Measurements from ENCODE around the gene COL4A3.
"Not testable (repeated sequence)": the region's sequence is repeated elsewhere in the genome, so short reads cannot be mapped to it uniquely, and the experiment has no call there.

The COL4A3 gene

DNA sequence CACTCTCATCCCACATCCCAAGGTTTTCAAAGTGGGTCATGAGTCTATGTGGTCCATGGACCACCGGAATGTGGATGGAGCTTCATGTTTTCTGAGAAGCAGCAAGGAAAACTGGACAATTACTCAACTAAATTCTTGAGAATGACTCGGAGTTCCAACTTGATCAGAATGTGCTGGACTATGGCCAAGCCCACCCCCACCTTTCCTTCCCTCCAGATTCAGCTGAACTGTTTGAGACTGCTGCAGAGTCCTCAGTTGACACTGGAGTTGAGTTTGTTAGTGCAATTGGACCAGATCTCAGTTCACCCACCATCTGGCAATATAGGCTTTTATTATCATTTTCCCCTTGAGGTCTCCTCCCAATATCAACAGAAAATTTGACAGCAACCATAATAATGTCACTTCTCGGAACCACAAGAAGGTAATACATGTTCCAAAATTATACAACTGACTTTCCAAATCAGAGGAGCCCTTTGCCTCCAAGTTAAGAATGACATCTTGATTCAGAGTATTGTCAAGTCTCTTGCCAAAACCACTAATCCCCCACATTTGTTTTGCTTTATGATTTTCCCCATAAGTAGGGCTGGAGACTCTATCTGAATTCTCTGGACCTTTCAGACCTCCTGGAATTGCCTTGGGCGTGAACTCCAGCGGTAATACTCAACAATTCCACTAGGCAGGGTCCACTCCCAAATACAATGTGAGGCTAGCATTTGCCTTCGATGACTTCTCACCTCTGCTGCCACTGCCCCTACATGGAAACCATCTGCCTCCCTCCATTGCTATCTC, 9.2 kb upstream of the COL4A3 start:
- DNase-seq (ENCODE audit: low spot score) = peak; percentile 85

DNA sequence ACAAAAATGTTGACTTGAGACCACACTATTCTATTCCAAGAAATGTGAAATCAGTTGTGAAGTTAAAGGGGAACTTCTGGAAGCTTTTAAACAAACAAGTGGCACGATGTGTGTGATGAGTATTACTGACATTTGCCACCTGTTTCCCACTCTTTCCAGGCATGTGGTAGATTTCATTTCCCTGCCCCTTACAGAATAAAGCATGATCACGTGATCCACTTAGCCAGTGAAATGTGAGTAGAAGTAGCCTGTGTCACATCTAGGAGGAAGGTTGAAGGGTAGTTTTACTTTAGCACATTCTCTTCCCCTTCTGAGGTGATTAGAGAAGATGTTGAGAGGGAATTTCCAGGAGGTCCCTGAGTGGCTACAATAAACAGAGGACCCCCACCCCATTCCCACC, 4.3 kb upstream of the COL4A3 start:
- no peak for DNase-seq (ENCODE audit: low spot score)

DNA sequence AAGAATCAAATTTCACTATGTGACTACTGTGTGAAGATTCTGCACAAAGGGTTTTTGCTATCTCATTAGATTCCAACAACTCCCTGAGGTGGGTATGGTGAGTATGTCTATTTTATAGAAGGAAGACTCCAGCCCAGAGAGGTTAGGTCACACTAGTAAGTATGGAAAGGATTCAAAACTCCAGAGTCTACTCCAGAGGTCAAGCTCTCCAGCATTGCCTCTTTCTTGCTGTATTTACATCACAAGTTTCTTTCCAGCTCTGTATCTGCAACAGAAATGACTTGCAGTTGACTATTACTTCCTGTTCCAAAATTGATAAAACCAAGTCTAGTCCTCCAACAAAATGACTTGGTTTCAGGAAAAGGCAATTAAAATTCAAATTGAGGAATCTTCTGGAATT, 2.5 kb upstream of the COL4A3 start:
- DNase-seq (ENCODE audit: low spot score) = no peak

DNA sequence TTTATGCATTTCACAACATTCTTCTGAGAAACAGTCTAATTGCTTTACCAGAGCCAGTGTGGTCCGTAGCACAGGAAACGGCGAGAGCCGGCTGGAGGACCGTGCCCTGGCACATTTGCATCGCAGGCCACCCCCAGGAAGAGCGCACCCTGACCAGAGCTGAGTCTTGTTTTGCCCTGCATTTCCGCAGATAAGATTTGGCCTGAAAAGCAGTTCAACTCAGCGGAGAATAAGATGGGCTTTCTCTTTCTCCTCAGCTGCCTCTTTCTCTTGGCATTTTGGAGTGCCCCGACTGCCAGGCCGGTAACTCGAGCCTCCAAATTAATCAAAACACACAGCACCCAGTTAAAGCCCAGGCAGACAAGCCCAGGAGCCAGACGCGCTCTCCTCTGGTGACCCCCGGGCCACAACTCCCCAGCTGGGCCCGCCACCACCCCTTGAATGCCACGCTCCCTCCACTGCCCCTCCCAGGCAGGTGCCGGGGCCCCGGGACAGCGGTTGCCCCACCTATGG, 883 bp upstream of the COL4A3 start:
- peak; percentile 60 for DNase-seq (ENCODE audit: low spot score)

DNA sequence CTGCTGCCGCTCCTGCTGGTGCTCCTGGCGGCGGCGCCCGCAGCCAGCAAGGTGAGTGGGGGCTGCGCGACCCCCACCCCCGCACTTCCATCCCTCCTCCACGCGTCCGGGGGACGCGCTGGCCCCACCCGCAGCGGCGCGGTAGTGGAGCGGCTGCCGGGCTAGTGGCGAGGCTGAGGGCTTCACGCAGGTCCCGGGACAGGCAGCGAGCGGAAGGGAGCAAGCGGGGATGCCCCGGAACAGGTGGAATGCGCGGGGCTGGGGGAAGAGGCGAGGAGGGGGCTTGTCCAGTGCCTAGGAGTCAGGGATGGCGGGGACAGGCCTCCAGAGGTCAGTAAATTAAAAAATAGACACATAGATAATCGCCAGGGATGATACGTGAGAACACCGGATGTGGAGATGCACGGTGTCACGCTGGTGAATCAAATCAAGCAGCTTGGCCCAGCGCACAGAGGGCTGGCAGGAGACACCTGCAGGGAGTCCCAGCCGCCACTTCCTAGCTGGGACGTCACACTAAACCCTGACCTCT, 403 bp downstream of the COL4A3 start:
- DNase-seq (ENCODE audit: low spot score) = peak; percentile 71

DNA sequence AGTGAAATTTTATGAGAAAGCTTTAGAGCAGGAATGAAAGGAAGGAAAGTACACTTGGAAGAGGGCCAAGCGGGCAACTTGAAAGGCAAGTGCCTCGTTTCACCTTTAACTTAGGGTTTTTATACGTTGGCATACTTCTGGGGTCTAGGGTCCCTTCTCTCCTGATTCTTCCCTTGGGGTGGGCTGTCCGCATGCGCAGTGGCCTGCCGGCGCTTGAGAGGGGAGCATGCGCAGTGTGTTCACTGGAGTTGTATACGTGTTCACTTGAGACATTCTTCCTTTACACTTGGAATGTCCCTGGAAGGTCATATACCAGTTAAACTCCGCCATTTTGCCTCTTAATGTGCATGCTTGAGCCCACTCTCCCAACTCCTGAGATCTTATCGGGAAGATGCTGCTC, 7.4 kb downstream of the COL4A3 start:
- not testable (repeated sequence) for DNase-seq (ENCODE audit: low spot score)

DNA sequence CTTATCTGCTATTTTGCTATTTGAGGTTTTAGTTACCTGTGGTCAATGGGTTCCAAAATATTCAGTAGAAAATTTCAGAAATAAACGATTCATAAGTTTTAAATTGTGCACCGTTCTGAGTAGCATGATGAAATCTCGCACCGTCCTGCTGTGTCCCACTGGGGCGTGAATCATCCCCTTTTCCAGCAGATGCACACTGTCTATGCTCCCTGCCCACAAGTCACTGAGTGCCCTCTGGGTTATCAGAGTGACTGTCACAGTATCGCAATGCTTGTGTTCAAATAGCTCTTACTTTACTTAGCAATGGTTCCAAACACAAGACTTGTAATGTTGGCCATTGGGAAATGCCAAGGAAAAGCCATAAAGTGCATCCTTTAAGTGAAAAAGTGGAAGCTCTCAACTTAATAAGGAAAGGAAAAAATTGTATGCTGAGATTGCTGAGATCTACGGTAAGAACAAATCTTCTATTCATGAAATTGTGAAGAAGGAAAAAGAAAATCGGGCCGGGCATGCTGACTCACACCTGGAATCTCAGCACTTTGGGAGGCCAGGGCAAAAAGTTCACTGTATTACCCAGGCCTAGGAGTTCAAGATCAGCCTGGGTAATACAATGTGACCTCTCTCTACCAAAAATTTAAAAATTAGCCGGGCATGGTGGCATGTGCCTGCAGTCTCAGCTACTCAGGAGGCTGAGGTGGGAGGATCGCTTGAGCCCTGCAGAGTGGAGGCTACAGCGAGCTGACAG, 13.3 kb downstream of the COL4A3 start:
- no peak for DNase-seq (ENCODE audit: low spot score)

DNA sequence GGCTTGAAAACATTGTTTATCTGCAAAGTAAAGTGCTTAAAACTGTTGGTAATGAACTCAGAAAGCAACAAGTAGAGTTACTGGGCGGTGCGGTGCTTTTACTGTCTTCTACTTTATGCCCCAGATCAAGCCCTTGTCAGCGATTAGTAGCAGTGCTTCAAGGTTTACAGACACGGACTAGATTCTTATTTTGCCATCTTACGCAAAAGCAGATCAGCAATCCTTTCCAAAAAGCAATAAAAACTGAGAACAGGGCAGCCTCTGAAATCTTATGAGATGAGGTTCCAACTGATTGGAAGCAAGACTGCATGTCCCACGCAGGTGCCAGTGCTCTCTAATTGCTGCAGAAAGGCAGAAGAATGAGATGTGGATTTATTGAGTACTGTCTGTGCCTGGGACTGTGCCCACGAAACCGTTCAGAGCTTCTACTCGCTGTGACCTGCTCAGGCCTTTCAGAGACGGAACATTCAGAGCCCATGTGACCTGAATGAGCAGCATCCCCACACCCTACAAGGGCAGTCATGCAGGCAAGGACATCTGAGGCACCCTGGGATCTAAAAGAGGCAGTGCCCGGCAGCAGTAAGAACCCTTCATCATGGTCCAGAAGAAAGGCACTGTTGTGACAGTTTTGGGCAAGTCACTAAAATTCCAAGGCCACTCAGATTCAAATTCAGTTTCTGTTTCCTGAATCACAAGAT, 15.7 kb downstream of the COL4A3 start:
- DNase-seq (ENCODE audit: low spot score) = peak; percentile 67

DNA sequence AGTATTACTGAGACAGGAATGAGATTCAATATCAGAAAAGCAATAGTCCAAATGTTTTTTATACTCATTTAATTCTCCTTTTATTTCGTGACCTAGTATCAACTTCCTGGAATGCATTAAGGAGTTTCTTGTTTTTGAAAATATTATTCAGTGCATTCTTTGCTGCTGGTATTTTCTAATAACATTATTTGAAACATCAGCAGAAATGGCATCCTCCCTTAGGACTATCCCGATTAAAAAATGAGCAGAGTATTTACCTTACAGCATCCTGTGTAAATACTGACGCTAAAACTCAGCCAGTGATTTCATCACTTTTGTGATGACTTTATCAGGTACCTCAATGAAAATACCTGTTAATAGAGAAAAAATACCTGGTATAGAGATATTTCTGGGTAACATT, 16.3 kb downstream of the COL4A3 start:
- DNase-seq (ENCODE audit: low spot score) = no peak

DNA sequence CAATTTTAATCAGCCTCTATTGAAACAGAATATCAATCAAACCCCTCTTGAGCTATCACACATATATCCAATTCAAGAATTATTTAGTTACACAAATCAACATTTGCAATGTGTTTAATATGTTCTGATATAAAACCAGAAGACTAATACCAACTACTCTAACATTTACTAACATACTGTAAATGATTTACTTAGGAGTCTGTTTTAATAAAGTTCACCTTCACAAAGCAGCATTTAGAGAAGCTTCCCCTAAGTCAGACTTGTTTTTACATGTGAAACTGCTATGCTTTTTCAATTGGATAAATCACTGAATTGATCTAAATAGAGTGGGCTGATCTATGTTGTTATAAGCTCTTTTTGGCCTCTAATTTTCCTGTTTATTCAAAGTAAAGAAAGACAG, 18.3 kb downstream of the COL4A3 start:
- no peak for DNase-seq (ENCODE audit: low spot score)

DNA sequence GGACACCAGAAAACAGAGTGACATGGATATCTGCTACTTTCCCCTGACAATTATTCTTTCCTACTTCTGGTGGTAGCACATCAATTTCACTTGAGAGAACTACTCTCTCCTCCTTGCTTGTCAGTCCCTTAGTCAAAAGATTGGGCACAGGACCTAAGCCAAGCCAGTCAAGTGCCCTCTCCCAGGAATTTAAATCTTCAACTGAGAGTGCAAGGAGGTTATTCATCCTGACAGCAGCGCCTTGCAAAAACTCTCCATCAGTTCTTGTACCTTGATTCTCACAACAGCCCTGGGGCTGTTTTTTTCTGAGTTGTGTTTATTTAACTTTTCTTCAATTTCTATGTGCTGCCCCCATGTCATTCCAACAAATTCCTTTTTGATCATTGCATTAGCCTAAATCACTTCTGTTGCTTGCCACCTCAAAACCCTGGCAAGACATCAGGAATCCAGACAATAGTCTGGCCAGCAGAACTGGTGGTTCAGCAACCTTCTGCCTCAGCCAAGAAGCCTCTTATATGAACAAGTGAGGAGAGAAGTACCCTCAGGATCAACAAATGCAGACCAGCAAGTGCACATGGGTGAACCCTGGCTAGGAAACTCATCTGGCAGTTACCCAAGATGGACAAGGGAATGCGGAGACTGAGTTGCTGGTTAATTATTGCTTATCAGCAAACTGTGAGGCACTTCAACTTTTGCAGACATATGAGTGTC, 19.4 kb downstream of the COL4A3 start:
- peak; percentile 93 for DNase-seq (ENCODE audit: low spot score)

DNA sequence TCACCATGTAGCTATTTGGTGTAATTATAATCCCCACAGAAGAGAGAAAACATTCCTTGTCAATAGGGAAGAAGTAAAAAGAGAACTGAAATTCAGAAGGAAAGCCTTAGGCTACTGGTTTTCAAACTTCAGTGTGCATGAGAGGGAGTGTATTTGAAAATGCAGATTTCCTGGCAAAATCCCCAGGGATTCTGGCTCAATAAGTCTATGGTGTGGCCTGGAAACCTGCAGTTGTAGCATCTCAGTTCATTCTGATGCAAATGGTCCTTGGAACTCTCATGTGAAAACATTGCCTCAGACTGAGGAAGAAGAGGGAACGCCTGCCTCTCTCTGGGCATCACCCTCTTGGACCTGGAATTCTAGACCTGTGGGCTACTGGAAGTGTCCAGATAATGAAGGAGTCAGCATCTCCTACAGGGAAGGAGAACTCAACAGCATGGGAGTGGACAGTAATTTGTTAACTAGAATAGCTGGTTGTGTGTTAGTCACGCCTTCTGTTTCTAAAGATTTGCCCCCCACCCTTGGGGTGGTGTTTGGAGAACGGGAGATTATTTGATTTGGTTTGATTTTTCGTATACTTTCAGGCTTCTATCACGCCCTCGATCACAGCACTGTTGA, 21.3 kb downstream of the COL4A3 start:
- no peak for DNase-seq (ENCODE audit: low spot score)

DNA sequence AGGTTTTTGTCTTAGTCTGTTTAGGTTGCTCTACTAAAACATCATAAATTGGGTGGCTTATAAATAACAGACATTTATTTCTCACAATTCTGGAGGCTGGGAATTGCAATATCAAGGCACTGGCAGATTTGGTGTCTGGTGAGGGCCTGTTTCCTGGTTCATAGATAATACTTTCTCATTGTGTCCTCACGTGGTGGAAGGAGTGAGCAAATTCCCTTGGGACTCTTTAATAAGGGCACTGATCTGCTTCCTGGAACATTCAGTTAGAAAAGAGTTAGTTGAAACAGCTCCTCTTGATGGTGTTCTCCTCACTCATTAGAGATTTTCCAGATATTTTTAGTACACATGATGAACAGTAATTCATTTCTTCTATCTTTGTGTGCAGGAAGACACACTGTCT, 22.3 kb downstream of the COL4A3 start:
- DNase-seq (ENCODE audit: low spot score) = no peak

DNA sequence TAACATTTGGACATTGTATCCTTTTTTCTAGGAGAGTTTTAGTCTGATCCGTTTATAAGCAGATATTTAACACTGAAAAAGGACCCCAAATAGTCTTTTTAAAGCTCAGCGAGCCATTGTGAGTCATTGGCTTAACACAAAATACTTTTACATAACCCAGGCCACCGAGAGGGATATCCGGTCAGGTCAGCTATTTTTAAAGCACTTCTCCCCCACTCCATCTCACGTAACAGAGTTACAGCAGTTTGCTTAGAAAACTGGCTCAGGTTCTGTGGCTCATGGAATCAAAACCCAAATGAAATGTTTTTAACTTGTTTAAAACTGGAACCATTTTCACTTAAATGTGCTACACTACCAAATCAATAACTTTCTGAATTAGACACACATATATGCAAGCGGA, 23.9 kb downstream of the COL4A3 start:
- DNase-seq (ENCODE audit: low spot score) = peak; percentile 56

DNA sequence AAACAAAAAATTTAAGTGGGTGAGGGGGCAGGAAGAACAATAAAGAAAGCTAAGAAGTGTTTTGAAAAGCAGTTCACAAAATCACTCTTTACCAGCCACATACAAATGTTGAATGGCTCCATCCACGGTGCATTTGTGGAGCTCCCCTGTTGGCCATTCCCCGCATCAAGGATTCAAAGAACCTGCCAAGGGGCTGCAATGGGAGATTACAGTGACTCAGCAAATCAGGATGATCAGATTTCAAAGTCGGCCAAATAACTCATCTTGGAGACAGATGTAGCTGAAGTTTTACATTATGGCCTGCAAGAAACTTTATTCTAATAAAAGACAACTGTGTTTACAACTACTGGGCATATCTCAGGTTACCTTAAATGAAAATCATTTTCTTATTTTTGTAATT, 26.9 kb downstream of the COL4A3 start:
- no peak for DNase-seq (ENCODE audit: low spot score)

DNA sequence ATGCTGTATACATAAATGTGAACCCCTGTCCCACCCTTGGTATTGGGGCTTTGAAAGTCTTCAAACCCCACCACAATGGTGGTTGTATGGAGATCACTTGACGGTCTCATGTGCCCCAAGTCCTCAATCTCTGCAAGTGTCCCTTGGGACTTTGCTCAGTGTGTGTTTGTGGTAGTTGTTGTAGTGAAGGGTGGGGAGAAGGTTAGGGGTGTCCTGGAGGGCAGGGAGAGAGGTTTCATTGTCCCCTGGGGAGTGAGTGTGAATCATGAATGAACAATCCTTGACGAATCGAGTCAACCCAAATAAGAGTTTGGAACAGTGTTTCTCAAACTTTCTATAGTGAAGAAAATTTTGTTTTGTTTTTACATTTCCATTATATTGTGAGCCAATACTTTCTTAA, 28.1 kb downstream of the COL4A3 start:
- no peak for DNase-seq (ENCODE audit: low spot score)

DNA sequence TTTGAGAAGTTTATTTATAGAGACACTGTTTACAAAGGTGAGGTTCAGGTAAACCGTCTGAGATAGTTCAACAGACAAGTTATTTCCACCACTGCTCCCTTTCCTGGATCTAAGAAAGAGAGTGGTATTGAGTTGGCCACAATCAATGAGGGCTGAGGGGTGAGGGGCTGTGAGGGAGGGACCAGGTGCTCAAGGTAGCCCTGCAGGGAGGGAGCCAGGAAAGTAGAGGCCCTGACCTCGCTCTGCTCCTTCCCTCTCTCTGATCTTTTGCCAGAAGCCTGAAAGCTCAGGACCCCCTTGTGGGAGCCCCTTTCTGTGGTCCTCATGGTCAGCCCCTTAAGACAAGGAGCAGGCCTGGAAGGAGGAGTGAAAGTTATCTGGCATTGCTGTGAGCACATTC, 29.8 kb downstream of the COL4A3 start:
- DNase-seq (ENCODE audit: low spot score) = no peak

DNA sequence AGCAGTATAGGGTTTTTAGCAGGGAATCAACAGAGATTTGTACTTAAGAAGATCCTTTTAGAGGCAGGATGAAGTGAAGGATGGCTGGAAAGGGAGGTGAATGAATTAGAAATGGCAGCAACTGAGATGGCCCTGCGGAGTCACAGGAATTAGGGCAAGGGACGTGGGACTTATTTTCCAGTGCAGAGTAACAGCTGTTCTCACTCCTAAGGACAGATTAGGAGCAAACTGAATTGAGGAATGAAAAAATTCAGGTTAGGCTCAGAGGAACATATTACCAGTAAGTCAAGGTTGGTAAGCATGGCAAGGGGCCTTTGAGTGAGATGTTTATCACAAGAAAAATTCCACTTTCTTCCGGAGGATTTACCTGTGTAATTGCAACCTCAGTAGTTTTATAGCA, 34.4 kb downstream of the COL4A3 start:
- DNase-seq (ENCODE audit: low spot score) = no peak

DNA sequence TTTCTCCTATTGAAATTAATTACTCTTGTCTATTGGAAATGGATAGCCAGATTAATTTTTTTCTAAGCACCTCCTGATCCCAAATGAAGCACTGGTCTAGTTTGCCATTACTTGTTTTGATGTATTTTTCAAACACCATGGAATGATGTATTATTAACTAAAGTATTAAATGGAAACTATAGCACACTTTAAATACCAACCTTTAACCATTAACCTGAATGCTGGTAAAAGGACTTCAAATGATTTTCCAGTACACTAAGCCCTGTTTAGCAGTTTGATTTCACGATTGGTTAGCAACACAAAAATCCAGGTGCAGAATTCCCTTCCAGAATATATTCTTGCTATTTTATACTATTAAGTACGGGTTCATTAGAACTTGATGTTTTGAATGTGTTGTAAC, 37.3 kb downstream of the COL4A3 start:
- no peak for DNase-seq (ENCODE audit: low spot score)

DNA sequence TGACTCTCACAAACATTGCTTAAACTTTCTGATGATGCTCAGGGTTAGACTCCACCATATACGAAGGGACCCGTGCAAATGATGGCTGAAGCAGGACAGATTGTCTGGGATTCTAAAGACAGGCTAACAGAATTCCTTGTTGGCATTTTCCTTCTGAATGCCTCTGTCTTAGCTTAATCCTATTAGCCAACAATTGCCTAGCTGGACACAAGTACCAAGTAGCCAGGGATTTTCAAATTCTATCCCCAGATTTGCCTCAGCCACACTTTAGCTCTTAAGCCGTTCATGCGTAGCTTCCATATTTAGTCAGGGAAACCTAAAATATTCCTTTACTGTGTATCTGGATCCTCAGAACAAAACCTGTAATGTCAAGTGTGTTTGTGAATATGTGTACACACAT, 40.0 kb downstream of the COL4A3 start:
- DNase-seq (ENCODE audit: low spot score) = no peak

DNA sequence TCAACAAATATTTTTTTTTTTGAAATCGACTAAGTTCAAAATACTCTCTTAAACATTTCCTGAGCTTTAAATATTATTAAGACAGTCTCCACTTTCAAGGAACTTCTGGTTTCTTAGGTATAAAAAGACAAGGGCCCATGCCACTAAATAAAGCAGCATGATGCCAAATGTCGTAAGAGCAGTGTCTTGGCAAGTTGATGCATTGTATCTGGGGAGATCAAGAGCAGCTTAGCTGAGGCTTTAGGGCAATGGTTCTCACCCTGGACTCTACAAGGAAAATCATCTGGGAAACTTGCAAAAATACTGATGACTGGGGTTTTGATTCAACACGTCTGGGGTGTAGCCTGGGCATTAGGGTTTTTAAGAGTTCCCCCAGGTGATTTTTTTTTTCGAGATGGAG, 41.3 kb downstream of the COL4A3 start:
- DNase-seq (ENCODE audit: low spot score) = no peak

DNA sequence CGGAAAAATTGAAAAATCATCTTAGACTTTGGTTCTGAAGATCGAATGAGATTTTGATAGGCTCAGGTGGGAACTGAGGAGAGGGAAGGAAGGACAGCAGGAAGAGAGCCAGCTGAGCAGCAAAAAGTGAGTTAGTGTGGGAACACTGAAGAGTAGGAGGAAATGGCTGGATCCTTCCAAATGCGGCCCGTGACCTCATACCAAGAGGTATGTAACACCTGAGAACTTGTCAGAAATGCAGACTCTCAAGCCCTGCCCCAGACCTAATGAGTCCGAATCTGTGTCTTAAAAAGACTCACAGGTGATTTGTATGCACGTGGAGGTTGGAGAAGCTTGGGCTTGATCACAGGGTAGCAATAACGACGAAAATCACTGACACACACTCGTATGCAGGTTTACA, 42.0 kb downstream of the COL4A3 start:
- DNase-seq (ENCODE audit: low spot score) = peak; percentile 70

Measured in kidney tubule cell (primary cell).